ENCODE measurements around the gene UTP25.
A peak's percentile ranks its signal among the peaks of the same experiment; 100 is the strongest.

The UTP25 gene

GRCh38 chr1:209858561-209859103 lies 30.9 kb downstream of the UTP25 start:
- no peaks in the 10 kb centered on the region for H3K9me3 Mint-ChIP-seq
- H3K27me3 Mint-ChIP-seq = peaks cover 31% of the 10 kb centered on the region
- peaks cover 8% of the 10 kb centered on the region for H3K36me3 Mint-ChIP-seq (ENCODE audit: insufficient read depth)
- H3K27ac Mint-ChIP-seq (ENCODE audit: low read depth) = no peak overlapping the region
- no peak overlapping the region for H3K4me3 Mint-ChIP-seq
- no peak for DNase-seq (ENCODE audit: low spot score in 2 of 2)
- ATAC-seq (replicated peaks; ENCODE audit: extremely low read depth, poor library complexity, severe bottlenecking) = no peak
- no peaks in the 10 kb centered on the region for H3K4me1 Mint-ChIP-seq

GRCh38 chr1:209860293-209860881 lies 32.6 kb downstream of the UTP25 start:
- Mint-ChIP-seq H3K27me3 (peaks cover 34% of the 10 kb centered on the region), H3K4me3 (no peak overlapping the region), H3K36me3 (ENCODE audit: insufficient read depth) (no peaks in the 10 kb centered on the region), H3K9me3 (no peaks in the 10 kb centered on the region), H3K4me1 (no peaks in the 10 kb centered on the region), H3K27ac (ENCODE audit: low read depth) (no peak overlapping the region)
- ATAC-seq (replicated peaks; ENCODE audit: extremely low read depth, poor library complexity, severe bottlenecking) = peak; percentile 75
- peak; percentile 34 to 51 for DNase-seq (ENCODE audit: low spot score in 2 of 2)

- peaks cover 34% of the 10 kb centered on the region for H3K27me3 Mint-ChIP-seq
- no peak overlapping the region for H3K27ac Mint-ChIP-seq (ENCODE audit: low read depth)
- ATAC-seq (replicated peaks; ENCODE audit: extremely low read depth, poor library complexity, severe bottlenecking) (no peak), DNase-seq (ENCODE audit: low spot score in 2 of 2) (no peak)
- no peaks in the 10 kb centered on the region for H3K9me3 Mint-ChIP-seq
- no peaks in the 10 kb centered on the region for H3K4me1 Mint-ChIP-seq
- no peak overlapping the region for H3K4me3 Mint-ChIP-seq
- no peaks in the 10 kb centered on the region for H3K36me3 Mint-ChIP-seq (ENCODE audit: insufficient read depth)
Measured at GRCh38 chr1:209861242-209861641, 33.5 kb downstream of the UTP25 start.

GRCh38 chr1:209862391-209863356 lies 34.9 kb downstream of the UTP25 start:
- Mint-ChIP-seq H3K4me3 (no peak overlapping the region), H3K27me3 (peaks cover 43% of the 10 kb centered on the region), H3K9me3 (peaks cover 5% of the 10 kb centered on the region), H3K27ac (ENCODE audit: low read depth) (no peak overlapping the region), H3K4me1 (no peaks in the 10 kb centered on the region), H3K36me3 (ENCODE audit: insufficient read depth) (no peaks in the 10 kb centered on the region)
- DNase-seq (ENCODE audit: low spot score in 2 of 2) (no peak), ATAC-seq (replicated peaks; ENCODE audit: extremely low read depth, poor library complexity, severe bottlenecking) (no peak)

GRCh38 chr1:209863766-209864485 lies 36.2 kb downstream of the UTP25 start:
- no peak overlapping the region for H3K27ac Mint-ChIP-seq (ENCODE audit: low read depth)

GRCh38 chr1:209866201-209866600 lies 38.4 kb downstream of the UTP25 start:
- peaks cover 72% of the 10 kb centered on the region for H3K27me3 Mint-ChIP-seq
- no peak overlapping the region for H3K27ac Mint-ChIP-seq (ENCODE audit: low read depth)
- DNase-seq (ENCODE audit: low spot score in 2 of 2) = no peak
- H3K4me3 Mint-ChIP-seq = no peak overlapping the region
- H3K9me3 Mint-ChIP-seq = peaks cover 5% of the 10 kb centered on the region
- no peaks in the 10 kb centered on the region for H3K36me3 Mint-ChIP-seq (ENCODE audit: insufficient read depth)
- H3K4me1 Mint-ChIP-seq = no peaks in the 10 kb centered on the region
- ATAC-seq (replicated peaks; ENCODE audit: extremely low read depth, poor library complexity, severe bottlenecking) = no peak

More at GRCh38 chr1:209863766-209864485, 36.2 kb downstream of the UTP25 start:
- no peak for ATAC-seq (replicated peaks; ENCODE audit: extremely low read depth, poor library complexity, severe bottlenecking)
- peaks cover 5% of the 10 kb centered on the region for H3K9me3 Mint-ChIP-seq
- no peak for DNase-seq (ENCODE audit: low spot score in 2 of 2)
- H3K27me3 Mint-ChIP-seq = peaks cover 56% of the 10 kb centered on the region
- no peak overlapping the region for H3K4me3 Mint-ChIP-seq
- no peaks in the 10 kb centered on the region for H3K4me1 Mint-ChIP-seq
- no peaks in the 10 kb centered on the region for H3K36me3 Mint-ChIP-seq (ENCODE audit: insufficient read depth)

GRCh38 chr1:209869291-209870149 lies 41.7 kb downstream of the UTP25 start:
- no peak overlapping the region for H3K27ac Mint-ChIP-seq (ENCODE audit: low read depth)
- no peak for ATAC-seq (replicated peaks; ENCODE audit: extremely low read depth, poor library complexity, severe bottlenecking)
- no peak for DNase-seq (ENCODE audit: low spot score in 2 of 2)
- peaks cover 5% of the 10 kb centered on the region for H3K9me3 Mint-ChIP-seq
- H3K27me3 Mint-ChIP-seq = peaks cover 74% of the 10 kb centered on the region
- no peak overlapping the region for H3K4me3 Mint-ChIP-seq
- H3K4me1 Mint-ChIP-seq = no peaks in the 10 kb centered on the region
- H3K36me3 Mint-ChIP-seq (ENCODE audit: insufficient read depth) = no peaks in the 10 kb centered on the region

- peaks cover 81% of the 10 kb centered on the region for H3K27me3 Mint-ChIP-seq
- no peak for DNase-seq (ENCODE audit: low spot score in 2 of 2)
- no peaks in the 10 kb centered on the region for H3K4me1 Mint-ChIP-seq
- no peak overlapping the region for H3K27ac Mint-ChIP-seq (ENCODE audit: low read depth)
- peaks cover 5% of the 10 kb centered on the region for H3K9me3 Mint-ChIP-seq
- no peak overlapping the region for H3K4me3 Mint-ChIP-seq
- ATAC-seq (replicated peaks; ENCODE audit: extremely low read depth, poor library complexity, severe bottlenecking) = no peak
- H3K36me3 Mint-ChIP-seq (ENCODE audit: insufficient read depth) = no peaks in the 10 kb centered on the region
Measured at GRCh38 chr1:209870151-209870831, 42.5 kb downstream of the UTP25 start.

GRCh38 chr1:209871006-209871405 lies 43.2 kb downstream of the UTP25 start:
- no peaks in the 10 kb centered on the region for H3K4me1 Mint-ChIP-seq
- no peak for ATAC-seq (replicated peaks; ENCODE audit: extremely low read depth, poor library complexity, severe bottlenecking)
- H3K9me3 Mint-ChIP-seq = peaks cover 5% of the 10 kb centered on the region
- H3K36me3 Mint-ChIP-seq (ENCODE audit: insufficient read depth) = no peaks in the 10 kb centered on the region
- H3K27me3 Mint-ChIP-seq = peaks cover 88% of the 10 kb centered on the region
- no peak overlapping the region for H3K27ac Mint-ChIP-seq (ENCODE audit: low read depth)
- no peak overlapping the region for H3K4me3 Mint-ChIP-seq
- no peak for DNase-seq (ENCODE audit: low spot score in 2 of 2)

- no peak for ATAC-seq (replicated peaks; ENCODE audit: extremely low read depth, poor library complexity, severe bottlenecking)
- Mint-ChIP-seq H3K4me3 (no peak overlapping the region), H3K27ac (ENCODE audit: low read depth) (no peak overlapping the region), H3K4me1 (no peaks in the 10 kb centered on the region), H3K9me3 (peaks cover 5% of the 10 kb centered on the region), H3K27me3 (peaks cover 89% of the 10 kb centered on the region), H3K36me3 (ENCODE audit: insufficient read depth) (no peaks in the 10 kb centered on the region)
- no peak for DNase-seq (ENCODE audit: low spot score in 2 of 2)
Measured at GRCh38 chr1:209871430-209871829, 43.7 kb downstream of the UTP25 start.

GRCh38 chr1:209873067-209873799 lies 45.5 kb downstream of the UTP25 start:
- DNase-seq (ENCODE audit: low spot score in 2 of 2) (no peak), ATAC-seq (replicated peaks; ENCODE audit: extremely low read depth, poor library complexity, severe bottlenecking) (no peak)
- Mint-ChIP-seq H3K27me3 (peaks cover 91% of the 10 kb centered on the region), H3K27ac (ENCODE audit: low read depth) (no peak overlapping the region), H3K4me3 (no peak overlapping the region), H3K9me3 (no peaks in the 10 kb centered on the region), H3K4me1 (no peaks in the 10 kb centered on the region), H3K36me3 (ENCODE audit: insufficient read depth) (no peaks in the 10 kb centered on the region)
